GM12878 (cell line): Measurements from ENCODE around the gene HAPSTR1. TPM values are rescaled to one million over a fixed set of nuclear protein-coding genes. Genes with fewer than 3 reads are reported as not detected.

Source experiments
- ATAC-seq: fragments of 200-7000 bp; cut with Tn5 transposase; 3 replicates; pipeline ENCODE4 v1.9.1; 2020; ENCODE audit warnings: mild to moderate bottlenecking, moderate library complexity
- BruUV-seq: library from RNA; stranded (reverse); fragments of 400-500 nt; replicated peaks from 2 replicates; lab custom pipeline; 2021; lab: Mats Ljungman, UMichigan
- CTCF ChIA-PET: fragments of 300-600 bp; sonication (Branson Sonifier 250); formaldehyde crosslinking; extraction: SDS; loops from one replicate; lab custom pipeline; 2021; ENCODE audit warnings: inconsistent platforms; lab: Yijun Ruan, JAX
- POLR2A ChIA-PET: fragments of 350-600 bp; formaldehyde crosslinking; extraction: SDS; loops from one replicate; lab custom pipeline; 2021; ENCODE audit warnings: inconsistent platforms; lab: Charles Lee
- RAD21 ChIA-PET: fragments of 300-600 bp; sonication (Branson Sonifier 250); formaldehyde crosslinking; loops from one replicate; lab custom pipeline; 2023; ENCODE audit warnings: antibody characterized with exemption; ENCODE audit not compliant: unreplicated experiment; lab: Charles Lee
- SMC1A ChIA-PET: fragments of 300-600 bp; sonication (Branson Sonifier 250); formaldehyde crosslinking; loops from one replicate; lab custom pipeline; 2023; ENCODE audit not compliant: unreplicated experiment, uncharacterized antibody; lab: Charles Lee
- DNase-seq: peaks from one replicate; pipeline ENCODE4 v3.0.0-alpha.2; 2011; ENCODE audit warnings: low read depth, low spot score
- FAIRE-seq: peaks from 3 replicates; lab custom pipeline; 2011; peaks lifted over from hg19 to GRCh38; lab: Jason Lieb, UNC
- H2AFZ ChIP-seq: 2 replicates; pipeline ENCODE4 v1.6.0; 2011; ENCODE audit warnings: low read depth, low read length, control low read depth; ENCODE audit not compliant: control insufficient read depth
- H3K27ac ChIP-seq: 2 replicates; pipeline ENCODE4 v1.5.1; 2011; ENCODE audit warnings: control low read depth; ENCODE audit not compliant: control insufficient read depth, insufficient read depth
- H3K27me3 ChIP-seq, 2 experiments: replicated peaks in 1 of 2; 2 replicates each; pipeline versions ENCODE4 v1.6.0 to v1.6.1; 2011; ENCODE audit warnings: low read length in 1 of 2; ENCODE audit not compliant: control insufficient read depth in 2 of 2, insufficient read depth in 2 of 2
- H3K36me3 ChIP-seq, 2 experiments: 2 replicates each; pipeline ENCODE4 v1.5.1; 2011; ENCODE audit warnings: low read length in 1 of 2; ENCODE audit not compliant: control insufficient read depth in 2 of 2, insufficient read depth in 2 of 2
- H3K4me1 ChIP-seq: 2 replicates; pipeline ENCODE4 v1.6.1; 2011; ENCODE audit warnings: mild to moderate bottlenecking, low read length, moderate library complexity, mixed read lengths; ENCODE audit not compliant: control insufficient read depth, insufficient read depth
- H3K4me2 ChIP-seq: 2 replicates; pipeline ENCODE4 v1.6.0; 2011; ENCODE audit warnings: control low read depth; ENCODE audit not compliant: control insufficient read depth, insufficient read depth
- H3K4me3 ChIP-seq: fragments of 200-600 bp; sonication (generic); 2 replicates; pipeline ENCODE4 v1.5.1; 2016
- H3K79me2 ChIP-seq: 2 replicates; pipeline ENCODE4 v1.6.0; 2011; ENCODE audit warnings: low read length; ENCODE audit not compliant: control insufficient read depth, insufficient read depth
- H3K9ac ChIP-seq: 2 replicates; pipeline ENCODE4 v1.8.0; 2011; ENCODE audit warnings: low read length, control low read depth, mixed read lengths; ENCODE audit not compliant: control insufficient read depth, insufficient read depth
- H3K9me3 ChIP-seq: replicated peaks from 3 replicates; pipeline ENCODE4 v1.5.1; 2011; ENCODE audit warnings: mild to moderate bottlenecking, low read length; ENCODE audit not compliant: control insufficient read depth, insufficient read depth
- H4K20me1 ChIP-seq: 2 replicates; pipeline ENCODE4 v1.6.0; 2011; ENCODE audit not compliant: control insufficient read depth, insufficient read depth
- CEBPB ChIP-seq, 2 experiments: fragments of 150-350 bp in 1 of 2; IDR thresholded peaks; 2 replicates each; pipeline ENCODE4 v1.6.1; 2012 to 2014; ENCODE audit warnings: low read depth in 2 of 2, low read length in 2 of 2, borderline replicate concordance in 1 of 2, inconsistent platforms in 1 of 2
- FOXM1 ChIP-seq: IDR thresholded peaks from 2 replicates; pipeline ENCODE4 v1.6.1; 2012; ENCODE audit warnings: low read depth, mild to moderate bottlenecking, inconsistent platforms, low read length, moderate library complexity
- MEF2A ChIP-seq: IDR thresholded peaks from 2 replicates; pipeline ENCODE4 v1.6.1; 2011; ENCODE audit warnings: low read depth, mild to moderate bottlenecking, low read length, moderate library complexity; ENCODE audit not compliant: insufficient read depth
- MTA2 ChIP-seq: fragments of 450-650 bp; IDR thresholded peaks from 2 replicates; pipeline ENCODE4 v1.6.1; 2016; ENCODE audit warnings: low read depth, mild to moderate bottlenecking, moderate library complexity
- MTA3 ChIP-seq: IDR thresholded peaks from 2 replicates; pipeline ENCODE4 v1.6.1; 2012; ENCODE audit warnings: low read length, inconsistent platforms, borderline replicate concordance
- MYB ChIP-seq: fragments of 150-350 bp; IDR thresholded peaks from 2 replicates; pipeline ENCODE4 v1.6.1; 2014; ENCODE audit warnings: mild to moderate bottlenecking, low read depth, low read length, borderline replicate concordance
- POLR2A ChIP-seq: IDR thresholded peaks from 2 replicates; pipeline ENCODE4 v1.6.1; 2011; ENCODE audit warnings: low read depth, mild to moderate bottlenecking, low read length
- SIX5 ChIP-seq: IDR thresholded peaks from 2 replicates; pipeline ENCODE4 v1.6.1; 2011; ENCODE audit warnings: mild to moderate bottlenecking, low read depth, low read length, moderate library complexity; ENCODE audit not compliant: severe bottlenecking
- SMAD1 ChIP-seq: fragments of 450-650 bp; IDR thresholded peaks from 2 replicates; pipeline ENCODE4 v1.6.1; 2018; ENCODE audit warnings: mild to moderate bottlenecking, low read depth; ENCODE audit not compliant: partially characterized antibody
- STAT1 ChIP-seq: fragments of 450-650 bp; conservative IDR thresholded peaks from 2 replicates; pipeline ENCODE4 v1.6.1; 2014; ENCODE audit warnings: antibody characterized with exemption, mild to moderate bottlenecking
- SUPT20H ChIP-seq: IDR thresholded peaks from 2 replicates; pipeline ENCODE4 v1.6.1; 2011; ENCODE audit warnings: low read depth, mild to moderate bottlenecking, low read length, moderate library complexity, borderline replicate concordance; ENCODE audit not compliant: control insufficient read depth
- ZNF217 ChIP-seq: fragments of 450-650 bp; IDR thresholded peaks from 2 replicates; pipeline ENCODE4 v1.6.1; 2017; ENCODE audit warnings: antibody characterized with exemption, mild to moderate bottlenecking
- ZNF274 ChIP-seq: IDR thresholded peaks from one replicate; pipeline ENCODE4 v1.8.0; 2011; ENCODE audit not compliant: insufficient read length, insufficient read depth
- ZSCAN29 ChIP-seq: fragments of 450-650 bp; IDR thresholded peaks from 2 replicates; pipeline ENCODE4 v1.6.1; 2017; ENCODE audit warnings: mild to moderate bottlenecking, moderate library complexity
- WGBS: methylation state at CpG from one replicate; pipeline ENCODE4 v1.1.6; 2016; ENCODE audit warnings: low lambda C conversion rate; ENCODE audit not compliant: insufficient replicate concordance, insufficient coverage; ENCODE audit errors: missing lambda C conversion rate; 5-methylcytosine and 5-hydroxymethylcytosine counted together
- in situ Hi-C: fragments of 300-500 bp; cut with MboI; formaldehyde crosslinking; loops from 9 replicates; pipeline ENCODE4 v1.14.3; 2018; ENCODE audit warnings: mixed read lengths
- intact Hi-C: fragments of 100-400 bp; cut with micrococcal nuclease; formaldehyde crosslinking; loops from one replicate; pipeline ENCODE4 v1.14.2; 2022; ENCODE audit not compliant: unreplicated experiment
- polyA plus RNA-seq, 11 experiments: library from polyadenylated mRNA; depleted of rRNA in 4 of 11; unstranded in 6 of 11; stranded (reverse) in 5 of 11; fragments of >200 nt; fragmentation: Nextera tagmentation in 4 of 11; fragmentation: Illumina TruSeq in 1 of 11; extraction: Ambion mirVana in 4 of 11; extraction: Trizol in 1 of 11; gene quantifications; 1 replicate in 1 of 11; 2 replicates in 10 of 11; pipeline versions ENCODE4 v1.2.1 to v1.2.3, GENCODE V29; 2011 to 2016; ENCODE audit warnings: inconsistent platforms in 2 of 11, missing spikeins in 2 of 11, low read depth in 1 of 11
- total RNA-seq, 4 experiments: library from RNA; depleted of rRNA in 3 of 4; stranded (reverse); fragments of >200 nt in 3 of 4; fragmentation: Illumina TruSeq in 1 of 4; extraction: Trizol in 1 of 4; gene quantifications; 2 replicates each; pipeline versions ENCODE4 v1.2.1 to v1.2.3, GENCODE V29; 2013 to 2021
- TF ChIP-seq, protein P1 (sequence below): IDR thresholded peaks from 2 replicates; pipeline ENCODE4 v1.6.1; 2011; ENCODE audit warnings: borderline replicate concordance, low read depth, mild to moderate bottlenecking, moderate library complexity, mixed read lengths, low read length; ENCODE audit not compliant: insufficient read depth; ENCODE audit errors: extremely low read length

The HAPSTR1 gene
- total and polyA plus RNA-seq, 10 of the 15 experiments (the other 5 are each of a cell fraction or from before 2014, with no cell fraction given), result 8.7 to 52.5 (median 23.1) TPM

DNA sequence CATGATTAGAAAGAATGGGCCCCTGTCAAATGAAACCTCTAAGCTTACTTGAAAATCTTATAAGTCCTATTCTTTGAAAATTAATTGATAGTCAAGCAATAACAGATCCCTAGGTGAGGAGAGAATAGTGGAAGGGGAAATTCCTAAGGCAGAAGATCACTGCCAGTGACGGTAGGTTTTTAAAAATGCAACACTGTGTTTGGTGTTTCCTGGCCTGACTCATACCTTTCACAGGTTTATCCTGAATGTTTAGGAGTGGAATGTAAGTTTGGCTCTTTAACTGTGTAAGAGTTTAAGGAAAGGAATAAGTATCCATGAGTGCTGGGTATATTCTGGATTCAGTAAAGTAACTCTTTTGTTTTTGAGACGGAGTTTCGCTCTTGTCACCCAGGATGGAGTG is 23.8 kb downstream of the HAPSTR1 start:
- BruUV-seq, result no TSS peak
- DNase-seq, result no peak

DNA sequence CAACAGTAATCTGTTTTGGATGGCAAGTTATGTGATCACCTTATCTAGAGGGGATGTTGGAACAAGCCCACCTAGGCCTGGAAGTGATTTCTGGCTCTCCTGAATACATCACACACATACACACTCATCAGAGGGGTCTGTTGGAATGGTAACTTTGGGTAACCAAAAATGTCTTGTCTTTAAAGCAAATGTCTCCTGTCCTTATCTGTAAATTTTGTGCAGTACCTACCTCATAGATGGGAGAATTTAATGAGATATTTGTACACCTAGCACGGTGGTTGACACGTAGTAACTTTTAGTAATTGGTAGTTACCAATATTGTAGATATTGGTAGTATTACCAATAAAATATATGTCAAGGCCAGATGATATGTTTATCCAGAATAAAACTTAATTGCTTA is 24.7 kb downstream of the HAPSTR1 start:
- Histone ChIP-seq H3K9me3 (no peaks in the 10 kb centered on the region), H3K36me3 (peaks cover 10 to 20% of the 10 kb centered on the region in 2 experiments), H3K79me2 (peaks cover 42% of the 10 kb centered on the region), H3K27me3 (no peaks in the 10 kb centered on the region), H2AFZ (no peak overlapping the region), H3K4me2 (no peak overlapping the region), H3K27ac (no peak overlapping the region), H3K4me3 (no peak overlapping the region), H3K4me1 (0 out of 2 replicates have a peak, but pooled peaks cover 3% of the 10 kb centered on the region), H4K20me1 (peaks cover 12% of the 10 kb centered on the region; the same call in 1 of the 2 replicates), H3K9ac (no peak overlapping the region)
- FAIRE-seq, result no peak
- no peak for ATAC-seq
- RAD21 ChIA-PET, result no interaction called here
- in situ Hi-C loops (no loop called here), intact Hi-C loops (no loop called here)
- no peak for DNase-seq
- TF ChIP-seq CEBPB (IDR thresholded peaks at IDR 0.05; ENCODE audit: borderline replicate concordance in 1 of 2, low read depth in 2 of 2, low read length in 2 of 2) (no peak), SIX5 (no peak)
- WGBS, result 100% methylated on average over 2 of the region's 2 CpGs
- CTCF ChIA-PET, result no interaction called here
- SMC1A ChIA-PET, result interaction anchor here (1.4 kb wide), 1 partner anchor 9 kb away, joined by 3 read pairs; no protein-coding TSS in a partner anchor
- POLR2A ChIA-PET, result no interaction called here
- BruUV-seq, result no TSS peak

More for the DNA sequence above, 23.8 kb downstream of the HAPSTR1 start:
- ChIA-PET CTCF (no interaction called here), SMC1A (interaction anchor here (1.4 kb wide), 1 partner anchor 9 kb away, joined by 3 read pairs; no protein-coding TSS in a partner anchor), RAD21 (no interaction called here), POLR2A (no interaction called here)
- no peak for TF ChIP-seq POLR2A
- TF ChIP-seq ZNF274, result no peak
- TF ChIP-seq MTA2, result no peak
- no peak for TF ChIP-seq MYB
- no peak for TF ChIP-seq ZSCAN29
- TF ChIP-seq MEF2A, result no peak
- TF ChIP-seq STAT1, result no peak
- no peak for TF ChIP-seq MTA3
- no peak for TF ChIP-seq SUPT20H
- no peak for TF ChIP-seq SMAD1
- TF ChIP-seq, protein P1, sequence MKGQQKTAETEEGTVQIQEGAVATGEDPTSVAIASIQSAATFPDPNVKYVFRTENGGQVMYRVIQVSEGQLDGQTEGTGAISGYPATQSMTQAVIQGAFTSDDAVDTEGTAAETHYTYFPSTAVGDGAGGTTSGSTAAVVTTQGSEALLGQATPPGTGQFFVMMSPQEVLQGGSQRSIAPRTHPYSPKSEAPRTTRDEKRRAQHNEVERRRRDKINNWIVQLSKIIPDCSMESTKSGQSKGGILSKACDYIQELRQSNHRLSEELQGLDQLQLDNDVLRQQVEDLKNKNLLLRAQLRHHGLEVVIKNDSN, result no peak
- TF ChIP-seq FOXM1, result no peak
- TF ChIP-seq ZNF217, result no peak
- Histone ChIP-seq H3K27ac (no peak overlapping the region), H4K20me1 (peaks cover 13% of the 10 kb centered on the region; the same call in 1 of the 2 replicates), H3K9me3 (no peaks in the 10 kb centered on the region), H3K4me2 (no peak overlapping the region), H3K9ac (no peak overlapping the region), H3K36me3 (peaks cover 10 to 26% of the 10 kb centered on the region in 2 experiments), H2AFZ (no peak overlapping the region), H3K4me3 (no peak overlapping the region), H3K79me2 (peaks cover 50% of the 10 kb centered on the region), H3K27me3 (no peaks in the 10 kb centered on the region), H3K4me1 (0 out of 2 replicates have a peak, but pooled peaks cover 3% of the 10 kb centered on the region)
- intact Hi-C loops, result no loop called here
- 67% methylated on average over 3 of the region's 3 CpGs for WGBS
- ATAC-seq, result no peak
- in situ Hi-C loops, result no loop called here
- FAIRE-seq, result no peak
